Inferior parietal cortex (tissue), 1 donor: ENCODE data around the gene RNF26.

Experiments used
- DNase-seq: peaks from one replicate; pipeline ENCODE4 v3.0.0-alpha.2; 2016; ENCODE audit errors: extremely low spot score

Gene RNF26

GRCh38 chr11:119316016-119316728 is 18.2 kb upstream of the RNF26 start:
- peak; percentile 47 for DNase-seq

- no peak for DNase-seq
Observed at GRCh38 chr11:119316729-119317591, 17.4 kb upstream of the RNF26 start, which contains the start of gene MCAM. Gene MCAM (minus strand): TSS chr11:119317130. CDS start chr11:119317101, 29 bp downstream.

- DNase-seq: no peak
Observed at GRCh38 chr11:119317592-119318239, 16.6 kb upstream of the RNF26 start.

GRCh38 chr11:119318240-119319135 is 15.8 kb upstream of the RNF26 start:
- no peak for DNase-seq

GRCh38 chr11:119319136-119319699 is 15.1 kb upstream of the RNF26 start:
- no peak for DNase-seq

- DNase-seq: no peak
Observed at GRCh38 chr11:119319700-119320239, 14.6 kb upstream of the RNF26 start.

GRCh38 chr11:119320240-119320775 is 14.0 kb upstream of the RNF26 start:
- no peak for DNase-seq

DNA sequence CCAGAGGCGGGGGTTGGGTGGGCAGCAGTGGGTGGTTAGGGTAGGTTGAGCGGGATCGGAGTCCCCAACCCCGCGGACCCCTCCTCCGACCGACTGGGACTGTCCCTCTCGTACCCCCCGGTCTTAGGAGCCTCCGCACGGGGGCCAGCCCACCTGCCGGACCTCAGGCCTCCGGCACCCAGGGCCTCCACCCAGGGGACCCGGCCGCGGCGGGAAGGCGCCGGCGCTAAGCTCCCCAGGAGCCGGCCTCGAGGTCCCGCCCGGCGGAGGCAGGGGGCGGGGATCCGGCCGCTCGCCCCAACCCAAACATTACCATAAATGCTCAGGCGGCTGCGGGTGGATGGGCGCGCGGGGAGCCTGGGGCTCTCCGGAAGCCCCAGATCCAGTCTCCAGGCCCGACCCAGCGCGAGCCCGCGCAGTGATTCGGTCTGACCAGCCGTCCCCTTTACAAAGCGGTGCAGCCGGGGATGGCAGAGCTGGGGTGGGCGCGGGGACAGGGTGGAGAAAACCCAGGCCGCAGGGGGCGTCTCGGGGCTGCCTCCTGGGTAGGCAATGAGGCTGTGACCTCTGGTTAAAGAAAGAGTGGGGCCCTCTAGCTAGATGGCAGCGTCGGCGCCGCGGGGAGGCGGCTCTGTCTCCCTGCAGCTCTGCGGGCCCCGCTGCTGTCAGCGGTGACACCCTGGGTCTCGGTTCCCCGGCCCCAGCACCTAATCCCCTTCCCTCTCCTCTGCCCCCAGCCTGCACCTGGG is 13.4 kb upstream of the RNF26 start:
- peak; percentile 46 for DNase-seq

GRCh38 chr11:119322360-119322739 is 12.0 kb upstream of the RNF26 start:
- no peak for DNase-seq

- DNase-seq: no peak
Observed at GRCh38 chr11:119322921-119323531, 11.3 kb upstream of the RNF26 start.

GRCh38 chr11:119323532-119324033 is 10.7 kb upstream of the RNF26 start:
- DNase-seq: peak; percentile 89

- DNase-seq: no peak
Observed at GRCh38 chr11:119324189-119324588, 10.1 kb upstream of the RNF26 start.

GRCh38 chr11:119329320-119329719 is 5.0 kb upstream of the RNF26 start:
- no peak for DNase-seq

- DNase-seq: no peak
Observed at GRCh38 chr11:119330237-119330636, 4.1 kb upstream of the RNF26 start.

GRCh38 chr11:119332111-119332765 is 2.1 kb upstream of the RNF26 start:
- DNase-seq: no peak

- no peak for DNase-seq
Observed at GRCh38 chr11:119335091-119335654, 846 bp downstream of the RNF26 start.

- no peak for DNase-seq
Observed at GRCh38 chr11:119335655-119336543, 1.6 kb downstream of the RNF26 start.
